GM12878 (cell line): ENCODE data around the gene POU3F4.

Experiments used
- BHLHE40 ChIP-seq, 2 experiments: fragments of 450-650 bp in 1 of 2; IDR thresholded peaks; 2 replicates each; pipeline ENCODE4 v1.6.1; 2011 to 2017; ENCODE audit warnings: low read depth in 2 of 2, borderline replicate concordance in 1 of 2, improper control_type of control experiment in 1 of 2, low read length in 1 of 2, mild to moderate bottlenecking in 1 of 2
- CEBPB ChIP-seq, 2 experiments: fragments of 150-350 bp in 1 of 2; IDR thresholded peaks; 2 replicates each; pipeline ENCODE4 v1.6.1; 2012 to 2014; ENCODE audit warnings: low read depth in 2 of 2, low read length in 2 of 2, borderline replicate concordance in 1 of 2, inconsistent platforms in 1 of 2
- CTCF ChIP-seq, 3 experiments: IDR thresholded peaks in 2 of 3; conservative IDR thresholded peaks in 1 of 3; 2 replicates each; pipeline ENCODE4 v1.5.1; 2011; ENCODE audit warnings: low read depth in 3 of 3, low read length in 3 of 3, mild to moderate bottlenecking in 3 of 3, control low read depth in 2 of 3, moderate library complexity in 2 of 3, inconsistent platforms in 1 of 3, mixed read lengths in 1 of 3; ENCODE audit not compliant: control insufficient read depth in 2 of 3, insufficient read depth in 1 of 3; ENCODE audit errors: extremely low read depth in 1 of 3
- FOXM1 ChIP-seq: IDR thresholded peaks from 2 replicates; pipeline ENCODE4 v1.6.1; 2012; ENCODE audit warnings: low read depth, mild to moderate bottlenecking, inconsistent platforms, low read length, moderate library complexity
- HDAC6 ChIP-seq: fragments of 200-600 bp; sonication (generic); IDR thresholded peaks from one replicate; pipeline ENCODE4 v1.8.0; 2017; ENCODE audit warnings: antibody characterized with exemption; ENCODE audit not compliant: unreplicated experiment
- MAX ChIP-seq: IDR thresholded peaks from 2 replicates; pipeline ENCODE4 v1.6.1; 2012; ENCODE audit warnings: low read depth, low read length, improper control_type of control experiment
- MXI1 ChIP-seq: fragments of 150-350 bp; IDR thresholded peaks from 2 replicates; pipeline ENCODE4 v1.6.1; 2011; ENCODE audit warnings: low read depth, mild to moderate bottlenecking, inconsistent platforms, low read length, improper control_type of control experiment
- NFIC ChIP-seq: IDR thresholded peaks from 2 replicates; pipeline ENCODE4 v1.6.1; 2012; ENCODE audit warnings: low read depth, mild to moderate bottlenecking, inconsistent platforms, low read length, moderate library complexity
- NR2F1 ChIP-seq: fragments of 450-650 bp; conservative IDR thresholded peaks from 2 replicates; pipeline ENCODE4 v1.6.1; 2017; ENCODE audit warnings: mild to moderate bottlenecking
- POLR2A ChIP-seq: IDR thresholded peaks from 2 replicates; pipeline ENCODE4 v1.6.1; 2011; ENCODE audit warnings: low read depth, mild to moderate bottlenecking, low read length
- POLR2AphosphoS5 ChIP-seq: IDR thresholded peaks from 2 replicates; pipeline ENCODE4 v1.6.1; 2011; ENCODE audit warnings: mild to moderate bottlenecking, low read length, inconsistent platforms
- RELB ChIP-seq: fragments of 450-650 bp; IDR thresholded peaks from 2 replicates; pipeline ENCODE4 v1.6.1; 2017; ENCODE audit warnings: low read depth, mild to moderate bottlenecking, moderate library complexity
- SMC3 ChIP-seq: IDR thresholded peaks from 2 replicates; pipeline ENCODE4 v1.6.1; 2011; ENCODE audit warnings: low read length, improper control_type of control experiment, borderline replicate concordance
- ZSCAN29 ChIP-seq: fragments of 450-650 bp; IDR thresholded peaks from 2 replicates; pipeline ENCODE4 v1.6.1; 2017; ENCODE audit warnings: mild to moderate bottlenecking, moderate library complexity

- TF ChIP-seq NFIC (no peak), SMC3 (no peak), POLR2A (no peak), CTCF (IDR thresholded peaks at IDR 0.05 in 2 of 3, conservative IDR thresholded peaks at IDR 0.05 in 1 of 3; ENCODE audit: control insufficient read depth in 2 of 3, extremely low read depth in 1 of 3, insufficient read depth in 1 of 3, low read depth in 3 of 3, low read length in 3 of 3) (no peak), CEBPB (IDR thresholded peaks at IDR 0.05; ENCODE audit: borderline replicate concordance in 1 of 2, low read depth in 2 of 2, low read length in 2 of 2) (no peak), RELB (no peak), POLR2AphosphoS5 (no peak), ZSCAN29 (no peak), FOXM1 (no peak), BHLHE40 (IDR thresholded peaks at IDR 0.05; ENCODE audit: borderline replicate concordance in 1 of 2, low read depth in 2 of 2, low read length in 1 of 2) (no peak), MAX (no peak), NR2F1 (no peak), HDAC6 (no peak), MXI1 (no peak)
Measured at GRCh38 chrX:83535417-83536196, 27.5 kb downstream of the POU3F4 start.
